GM19372 (cell line): ENCODE results near the gene IVNS1ABP.
A peak's percentile ranks its signal among the peaks of the same experiment; 100 is the strongest.

ENCODE experiments used
- ATAC-seq: cut with Tn5 transposase; IDR thresholded peaks from one replicate; pipeline ENCODE4 v1.9.1; 2021; ENCODE audit warnings: mild to moderate bottlenecking, low read depth, moderate library complexity; ENCODE audit not compliant: unreplicated experiment

IVNS1ABP gene

DNA sequence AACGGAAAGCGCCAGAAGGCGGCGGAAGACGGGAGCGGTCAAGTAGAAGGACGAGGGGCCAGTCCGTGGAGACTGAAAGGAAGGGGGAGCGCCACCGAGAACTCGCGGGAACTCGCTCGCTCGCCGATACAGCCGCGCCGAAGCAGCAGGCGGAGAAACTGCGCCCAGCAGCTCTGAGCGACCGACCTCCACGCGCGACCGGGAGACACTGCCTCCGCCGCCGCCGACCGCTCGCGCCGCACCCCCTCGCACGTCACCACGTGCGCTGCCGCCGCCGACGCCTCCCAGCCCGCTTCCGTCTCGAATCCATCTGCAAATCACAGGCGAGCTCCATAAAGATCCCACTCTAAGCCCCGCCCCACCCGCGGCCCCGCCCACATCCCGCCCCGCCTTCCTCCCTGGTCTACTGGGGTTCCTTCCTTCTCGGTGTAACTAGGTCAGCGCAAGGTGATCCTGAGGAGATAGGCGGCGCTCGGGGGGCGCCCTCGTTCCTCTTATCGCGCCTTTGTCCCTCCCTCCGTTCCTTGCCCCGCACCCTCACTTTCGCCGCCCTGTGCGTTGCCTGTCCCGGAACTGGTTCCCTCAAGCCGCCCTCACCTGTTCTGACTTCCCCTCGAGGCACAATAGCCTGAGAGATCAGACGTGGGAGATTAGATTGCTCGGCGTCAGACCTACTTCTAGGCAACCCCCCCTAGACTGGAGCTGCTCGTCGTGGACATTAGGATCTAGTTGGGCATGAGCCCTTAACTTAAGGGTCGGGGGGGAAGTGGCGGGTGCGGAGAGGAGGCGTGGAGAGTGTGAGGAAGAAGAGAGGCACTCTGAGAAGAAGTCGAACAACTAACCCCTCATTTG is at the start of gene IVNS1ABP:
Gene IVNS1ABP (minus strand): TSS at position 210 of the 852 bp plus-strand sequence. CDS start 7,750 bp downstream, outside the sequence.
- ATAC-seq, result peak; percentile 67

DNA sequence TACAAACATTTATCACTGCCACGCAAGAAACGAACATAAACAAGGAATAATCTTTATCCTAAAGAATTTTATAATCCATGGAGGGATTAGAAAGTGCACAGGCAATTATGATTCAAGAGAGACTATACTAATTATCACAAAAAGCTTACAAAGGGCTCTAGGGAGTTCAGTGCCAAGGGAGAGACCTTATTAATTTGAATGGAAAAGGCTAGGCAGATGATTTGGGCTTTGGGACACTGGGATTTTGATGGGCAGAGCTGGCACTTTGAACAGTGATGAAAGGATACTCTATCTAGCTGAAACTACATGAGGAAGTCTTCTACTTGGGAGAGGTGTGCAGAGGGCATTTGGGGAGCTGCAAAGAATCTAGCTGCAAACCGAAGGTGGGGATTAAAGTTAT is 48.9 kb upstream of the IVNS1ABP start:
- no peak for ATAC-seq

- ATAC-seq, result peak; percentile 58
Observed at GRCh38 chr1:185364528-185364927, 47.5 kb upstream of the IVNS1ABP start.

DNA sequence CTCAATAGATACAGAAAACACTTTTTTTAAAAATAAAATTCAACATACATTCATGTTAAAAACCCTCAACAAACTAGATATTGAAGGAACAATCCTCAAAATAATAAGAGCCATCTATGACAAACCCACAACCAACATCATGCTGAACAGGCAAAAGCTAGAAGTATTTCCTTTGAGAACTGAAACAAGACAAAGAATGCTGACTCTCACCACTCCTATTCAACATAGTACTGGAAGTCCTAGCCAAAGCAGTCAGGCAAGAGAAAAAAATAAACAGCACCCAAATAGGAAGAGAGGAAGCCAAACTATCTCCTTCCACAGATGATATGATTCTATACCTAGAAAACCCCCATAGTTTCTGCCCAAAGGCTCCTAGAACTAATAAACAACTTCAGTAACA is 46.2 kb upstream of the IVNS1ABP start:
- no peak for ATAC-seq

DNA sequence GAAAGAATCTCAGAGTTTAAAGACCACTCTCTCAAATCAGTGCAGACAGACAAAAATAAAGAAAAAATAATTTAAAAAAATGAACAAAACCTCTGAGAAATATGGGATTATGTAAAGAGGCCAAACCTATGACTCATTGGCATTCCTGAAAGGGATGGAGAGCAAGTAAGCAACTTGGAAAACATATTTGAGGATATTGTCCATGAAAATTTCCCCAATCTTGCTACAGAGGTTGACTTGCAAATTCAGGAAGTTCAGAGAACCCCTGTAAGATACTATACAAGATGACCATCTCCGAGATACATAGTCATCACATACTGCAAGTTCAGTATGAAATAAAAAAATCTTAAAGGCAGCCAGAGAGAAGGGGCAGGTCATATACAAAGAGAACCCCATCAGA is 43.7 kb upstream of the IVNS1ABP start:
- no peak for ATAC-seq

DNA sequence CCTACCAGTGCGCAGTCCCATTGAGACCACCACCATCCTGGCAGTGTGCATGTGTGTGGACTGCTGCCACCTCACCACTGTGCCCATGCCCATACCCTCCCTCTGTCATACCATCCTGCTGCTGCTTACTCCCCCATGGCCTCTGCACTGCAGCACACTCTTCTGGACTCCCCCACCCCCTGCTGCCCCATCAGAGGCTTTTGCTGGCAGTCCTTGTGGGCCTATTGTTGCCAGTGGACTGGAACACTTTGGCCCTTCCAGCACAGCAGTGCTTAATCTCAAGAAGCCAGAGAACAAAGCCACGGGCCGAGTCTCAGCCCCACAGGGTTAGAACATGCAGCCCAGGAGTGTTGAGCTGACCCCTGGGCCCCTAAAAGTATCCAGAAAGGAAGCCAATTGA is 41.9 kb upstream of the IVNS1ABP start:
- ATAC-seq, result no peak

- no peak for ATAC-seq
Observed at GRCh38 chr1:185355947-185356346, 38.9 kb upstream of the IVNS1ABP start.

DNA sequence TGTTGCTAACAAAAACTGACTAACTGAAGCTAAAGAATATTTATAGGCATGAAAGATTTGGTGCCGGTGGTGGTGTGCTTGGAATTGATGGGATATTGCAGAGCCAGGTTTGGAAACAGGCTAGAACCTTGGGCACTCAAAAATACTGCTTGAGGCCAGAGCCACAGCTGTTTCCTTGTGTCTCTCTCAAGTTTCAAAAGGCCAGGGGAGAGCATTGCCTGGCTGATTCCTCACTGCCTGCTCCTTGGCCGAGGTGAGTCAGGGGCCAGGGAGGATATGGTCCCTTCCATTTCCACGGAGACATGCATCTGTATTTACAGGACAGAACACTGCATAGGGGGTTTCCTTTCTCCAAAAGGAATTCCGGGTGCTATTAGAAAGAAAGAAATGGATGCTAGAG is 36.1 kb upstream of the IVNS1ABP start:
- ATAC-seq, result no peak

GRCh38 chr1:185351734-185352466 is 34.9 kb upstream of the IVNS1ABP start:
- ATAC-seq, result no peak

- no peak for ATAC-seq
Observed at GRCh38 chr1:185350027-185350442, 33.0 kb upstream of the IVNS1ABP start.

DNA sequence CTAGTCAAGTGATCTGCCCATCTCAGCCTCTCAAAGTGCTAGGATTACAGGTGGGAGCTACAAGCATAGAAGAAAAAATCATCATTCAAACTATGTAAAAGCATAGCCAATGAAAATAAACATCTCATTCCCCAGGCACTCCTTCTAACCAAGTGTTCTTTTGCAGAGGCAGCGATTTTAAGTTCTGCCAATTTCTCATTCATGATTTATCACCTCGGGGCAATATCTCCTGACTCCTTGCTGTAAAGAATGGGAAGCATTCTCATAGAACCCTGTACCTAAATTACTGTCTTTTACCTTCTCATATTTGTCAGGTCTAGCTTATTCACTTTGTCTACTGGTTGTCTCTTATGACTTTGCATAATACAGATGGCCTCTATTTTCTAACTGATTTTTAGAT is 32.5 kb upstream of the IVNS1ABP start:
- ATAC-seq, result no peak

- no peak for ATAC-seq
Observed at GRCh38 chr1:185348985-185349384, 31.9 kb upstream of the IVNS1ABP start.

GRCh38 chr1:185348296-185348695 is 31.3 kb upstream of the IVNS1ABP start:
- ATAC-seq, result no peak

- ATAC-seq, result peak; percentile 55
Observed at GRCh38 chr1:185345913-185346720, 29.1 kb upstream of the IVNS1ABP start.

- no peak for ATAC-seq
Observed at GRCh38 chr1:185343306-185343705, 26.3 kb upstream of the IVNS1ABP start.

DNA sequence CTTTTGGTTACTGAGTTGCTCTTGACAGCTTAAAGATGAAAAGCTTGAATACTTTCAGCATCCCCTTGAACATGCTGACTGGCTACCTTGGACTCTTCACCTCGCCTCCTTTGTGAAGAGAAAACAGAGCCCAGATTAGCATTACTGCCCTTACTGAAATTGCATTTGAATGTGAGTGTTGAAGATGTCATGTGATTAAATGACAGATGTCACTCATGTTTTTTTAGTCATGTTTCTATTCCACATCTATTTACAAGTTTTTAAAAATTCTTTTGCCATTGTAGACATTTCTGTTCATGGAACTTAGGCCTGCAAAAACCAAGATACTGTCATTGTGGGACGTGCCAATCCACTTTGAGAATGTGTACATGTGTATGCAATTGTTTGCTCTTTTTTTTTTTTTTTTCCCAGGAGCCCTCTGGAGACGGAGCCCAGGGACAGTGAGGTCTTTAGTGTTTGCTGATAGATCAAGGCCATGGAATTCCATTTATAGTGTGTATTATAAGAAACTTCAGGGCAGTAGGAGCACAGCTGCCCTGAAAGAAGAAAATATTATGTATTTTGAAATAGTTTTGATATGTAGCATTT is 25.7 kb upstream of the IVNS1ABP start:
- ATAC-seq, result no peak

DNA sequence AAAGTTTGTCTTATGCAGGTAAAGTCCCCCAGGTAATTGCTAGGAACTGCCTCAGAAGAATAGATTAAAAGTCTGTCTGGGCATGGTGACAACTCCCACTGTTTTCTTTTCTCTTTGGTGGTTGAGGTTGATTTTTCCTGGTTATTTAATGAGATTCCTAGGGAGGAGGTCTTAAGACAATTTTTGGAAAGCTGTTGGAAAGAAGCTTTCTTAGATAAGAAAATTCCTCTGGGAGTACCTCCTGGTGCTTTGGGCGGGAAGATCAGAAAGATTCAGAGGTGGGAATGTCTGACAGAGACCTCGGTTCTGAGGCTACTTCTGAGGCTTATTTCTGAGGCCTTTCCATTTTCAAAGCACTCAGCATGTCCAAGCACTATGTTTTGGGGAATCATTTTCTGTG is 25.0 kb upstream of the IVNS1ABP start:
- no peak for ATAC-seq

DNA sequence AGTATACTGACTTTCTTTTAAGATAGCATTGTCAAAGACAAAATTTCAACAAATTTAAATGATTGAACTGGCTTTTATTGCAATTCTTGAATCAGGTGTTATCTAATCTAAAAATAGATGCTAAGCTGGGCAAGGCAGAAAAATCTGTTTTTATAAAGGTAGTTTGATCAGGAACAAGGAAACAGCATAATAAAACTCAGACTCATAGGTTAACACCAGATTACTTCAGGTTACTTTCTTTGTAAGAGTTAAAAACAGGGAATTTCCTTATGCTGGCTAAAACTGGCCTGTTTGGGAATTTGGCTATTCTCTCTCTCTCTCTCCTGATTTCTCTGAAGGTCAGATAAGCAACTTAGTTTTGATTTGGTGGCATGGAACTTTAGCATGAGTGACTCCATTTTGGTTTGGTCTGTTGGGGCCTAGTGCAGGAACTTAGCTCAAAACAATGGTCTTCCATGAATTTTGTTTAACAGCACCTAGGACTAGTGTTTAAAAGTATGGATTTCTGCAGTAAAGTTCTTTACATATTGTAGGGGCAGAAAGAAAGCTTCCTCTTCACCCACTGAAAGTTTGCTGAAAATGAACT is 24.2 kb upstream of the IVNS1ABP start:
- no peak for ATAC-seq

DNA sequence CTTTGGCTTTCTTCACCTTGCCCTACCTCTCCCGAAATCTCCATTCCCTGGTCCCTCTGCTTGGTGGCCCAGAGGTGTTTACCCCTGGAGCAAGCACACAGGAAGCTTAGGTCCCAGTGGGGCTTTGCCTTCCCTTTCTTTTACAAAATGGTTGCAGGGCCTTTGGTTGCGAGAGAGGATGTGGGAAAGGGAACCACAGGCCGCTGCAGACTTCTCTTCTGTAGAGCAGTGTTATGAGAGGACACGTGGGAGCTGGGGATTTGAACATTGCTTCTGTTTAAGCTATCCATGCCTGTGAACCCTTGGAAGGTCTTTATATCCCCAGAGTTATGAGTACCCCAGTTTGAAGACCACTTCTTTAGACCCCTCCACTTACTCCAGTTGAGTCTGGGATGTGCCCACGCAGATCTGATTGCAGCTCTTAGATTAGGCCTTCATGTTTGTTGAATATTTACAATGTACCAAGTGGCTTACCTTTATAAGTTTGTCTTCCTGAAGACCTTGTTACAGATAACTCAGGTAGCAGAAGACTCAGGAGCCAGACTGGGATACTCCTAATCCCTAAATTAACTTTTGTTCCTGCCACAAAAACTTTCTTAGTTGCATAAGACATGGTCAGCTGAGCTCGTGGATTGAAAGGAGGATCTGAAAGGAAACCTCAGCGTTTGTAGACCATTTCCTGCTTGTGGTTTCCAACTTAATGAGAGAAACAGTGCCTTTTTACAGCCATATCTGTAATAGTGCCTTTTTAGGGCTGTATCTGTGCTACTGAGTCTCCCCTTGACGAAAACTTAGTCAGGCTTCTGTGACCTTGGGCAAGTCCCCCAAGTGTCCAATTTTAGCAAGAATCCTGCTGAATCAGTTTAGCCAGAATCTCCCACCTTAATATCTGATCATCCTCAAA is 21.9 kb upstream of the IVNS1ABP start:
- ATAC-seq, result peak; percentile 95
